HG03025 (cell line): Measurements from ENCODE around the gene NRCAM.
"Not testable (repeated sequence)": the region's sequence is repeated elsewhere in the genome, so short reads cannot be mapped to it uniquely, and the experiment has no call there.

Experiments used
- ATAC-seq: cut with Tn5 transposase; IDR thresholded peaks from one replicate; pipeline ENCODE4 v1.9.1; 2021; ENCODE audit warnings: mild to moderate bottlenecking, moderate library complexity; ENCODE audit not compliant: unreplicated experiment, low FRiP score

The NRCAM gene

DNA sequence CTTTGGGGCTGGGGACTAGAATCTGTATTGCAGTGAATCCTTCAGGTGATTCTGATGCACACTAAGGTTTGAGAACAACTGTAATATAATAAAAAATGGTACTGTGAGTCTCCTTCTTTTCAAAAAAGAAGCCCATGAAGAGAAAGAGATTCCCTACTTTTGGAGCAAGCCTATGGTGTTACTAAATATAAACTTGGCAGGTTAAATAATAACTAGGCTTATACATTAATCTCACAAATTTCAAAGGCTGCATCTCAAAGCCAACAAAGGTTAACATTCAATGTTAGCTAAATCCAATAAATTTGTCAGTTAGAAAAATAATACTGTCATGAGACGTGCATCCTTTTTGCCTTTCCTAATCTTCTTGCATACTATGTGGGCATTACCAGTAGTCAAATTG, 166.4 kb downstream of the NRCAM start:
- no peak for ATAC-seq

DNA sequence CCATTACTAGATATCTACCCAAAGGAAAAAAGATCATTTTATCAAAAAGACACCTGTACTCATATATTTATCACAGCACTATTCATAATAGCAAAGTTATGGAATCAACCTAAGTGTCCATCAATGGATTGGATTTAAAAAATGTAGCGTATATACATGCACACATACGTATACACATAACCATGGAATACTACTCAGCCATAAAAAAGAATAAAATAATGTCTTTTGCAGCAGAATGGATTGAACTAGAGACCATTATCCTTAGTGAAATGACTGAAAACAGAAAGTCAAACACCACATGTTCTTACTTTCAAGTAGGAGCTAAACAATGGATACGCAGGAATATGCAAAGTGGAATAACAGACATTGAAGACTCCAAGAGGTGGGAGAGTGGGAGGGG, 168.4 kb downstream of the NRCAM start:
- no peak for ATAC-seq

GRCh38 chr7:108286290-108286904, 169.8 kb downstream of the NRCAM start:
- no peak for ATAC-seq

DNA sequence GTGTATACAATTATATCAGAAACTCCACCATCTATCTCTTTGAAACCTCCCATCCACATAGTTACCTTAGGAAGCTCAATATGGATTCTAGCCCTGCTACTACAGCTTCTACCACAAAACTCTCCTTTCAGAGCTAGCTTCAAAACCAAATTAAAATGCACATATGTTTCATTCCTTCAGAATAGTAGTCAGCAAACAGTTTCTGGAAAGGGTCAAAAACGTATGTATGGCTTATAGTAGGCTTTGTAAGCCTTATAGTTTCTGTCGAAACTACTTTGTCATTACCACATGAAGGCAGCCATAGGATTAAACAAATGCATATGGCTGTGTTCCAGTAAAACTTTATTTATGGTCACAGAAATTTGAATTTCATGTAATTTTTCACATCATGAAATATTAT, 170.5 kb downstream of the NRCAM start:
- ATAC-seq: no peak

- no peak for ATAC-seq
These were observed 171.2 kb downstream of the NRCAM start for GRCh38 chr7:108285003-108285368.

- no peak for ATAC-seq
These were observed 171.8 kb downstream of the NRCAM start for GRCh38 chr7:108284349-108285002.

DNA sequence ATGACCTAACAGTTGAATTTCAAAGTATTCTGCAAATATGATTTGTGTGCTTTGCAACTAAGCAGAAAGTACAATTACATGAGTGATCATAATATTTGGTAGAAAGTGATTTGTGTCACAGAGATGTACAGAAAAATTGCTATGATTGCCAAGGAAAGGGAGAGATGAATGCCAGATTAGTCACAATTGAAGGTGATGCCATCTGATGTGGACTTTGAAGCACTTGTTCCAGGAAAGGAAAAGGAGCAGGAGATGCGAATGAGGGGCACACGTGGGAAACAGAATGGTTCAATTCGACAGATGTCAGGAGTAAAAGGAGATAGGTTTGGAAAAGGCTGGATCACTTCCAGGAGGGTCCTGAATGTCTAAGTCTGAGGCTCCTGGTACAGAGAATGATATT, 173.0 kb downstream of the NRCAM start:
- no peak for ATAC-seq

- ATAC-seq: no peak
These were observed 173.7 kb downstream of the NRCAM start for GRCh38 chr7:108282427-108282996.

GRCh38 chr7:108280136-108280535, 176.1 kb downstream of the NRCAM start:
- ATAC-seq: no peak

GRCh38 chr7:108278776-108279175, 177.5 kb downstream of the NRCAM start:
- no peak for ATAC-seq

DNA sequence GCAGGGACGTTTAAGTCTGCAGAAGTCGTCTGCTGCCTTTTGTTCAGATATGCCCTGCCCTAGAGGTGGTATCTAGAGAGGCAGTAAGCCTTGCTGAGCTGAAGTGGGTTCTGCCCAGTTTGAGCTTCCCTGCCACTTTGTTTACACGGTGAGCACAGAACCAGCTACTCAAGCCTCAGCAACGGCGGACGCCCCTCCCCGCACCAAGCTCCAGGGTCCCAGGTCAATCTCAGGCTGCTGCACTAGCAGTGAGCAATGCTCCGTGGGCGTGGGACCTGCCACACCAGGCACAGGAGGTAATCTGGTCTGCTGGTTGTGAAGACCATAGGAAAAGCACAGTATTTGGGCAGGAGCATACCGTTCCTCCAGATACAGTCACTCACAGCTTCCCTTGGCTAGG, 178.0 kb downstream of the NRCAM start:
- no peak for ATAC-seq

DNA sequence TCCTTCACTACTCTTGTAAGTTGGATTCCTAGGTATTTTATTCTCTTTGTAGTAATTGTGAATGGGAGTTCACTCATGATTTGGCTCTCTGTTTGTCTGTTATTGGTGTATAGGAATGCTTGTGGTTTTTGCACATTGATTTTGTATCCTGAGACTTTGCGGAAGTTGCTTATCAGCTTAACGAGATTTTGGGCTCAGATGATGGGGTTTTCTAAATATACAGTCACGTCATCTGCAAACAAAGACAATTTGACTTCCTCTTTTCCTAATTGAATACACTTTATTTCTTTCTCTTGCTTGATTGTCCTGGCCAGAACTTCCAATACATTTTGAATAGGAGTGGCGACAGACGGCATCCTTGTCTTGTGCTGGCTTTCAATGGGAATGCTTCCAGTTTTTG, 181.8 kb downstream of the NRCAM start:
- ATAC-seq: not testable (repeated sequence)

DNA sequence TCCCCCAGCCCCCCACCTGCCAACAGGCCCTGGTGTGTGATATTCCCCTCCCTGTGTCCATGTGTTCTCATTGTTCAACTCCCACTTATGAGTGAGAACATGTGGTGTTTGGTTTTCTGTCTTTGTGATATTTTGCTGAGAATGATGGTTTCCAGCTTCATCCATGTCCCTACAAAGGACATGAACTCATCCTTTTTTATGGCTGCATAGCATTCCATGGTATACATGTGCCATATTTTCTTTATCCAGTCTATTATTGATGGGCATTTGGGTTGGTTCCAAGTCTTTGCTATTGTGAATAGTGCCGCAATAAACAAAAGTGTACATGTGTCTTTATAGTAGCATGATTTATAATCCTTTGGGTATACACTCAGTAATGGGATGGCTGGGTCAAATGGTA, 183.3 kb downstream of the NRCAM start:
- ATAC-seq: not testable (repeated sequence)

DNA sequence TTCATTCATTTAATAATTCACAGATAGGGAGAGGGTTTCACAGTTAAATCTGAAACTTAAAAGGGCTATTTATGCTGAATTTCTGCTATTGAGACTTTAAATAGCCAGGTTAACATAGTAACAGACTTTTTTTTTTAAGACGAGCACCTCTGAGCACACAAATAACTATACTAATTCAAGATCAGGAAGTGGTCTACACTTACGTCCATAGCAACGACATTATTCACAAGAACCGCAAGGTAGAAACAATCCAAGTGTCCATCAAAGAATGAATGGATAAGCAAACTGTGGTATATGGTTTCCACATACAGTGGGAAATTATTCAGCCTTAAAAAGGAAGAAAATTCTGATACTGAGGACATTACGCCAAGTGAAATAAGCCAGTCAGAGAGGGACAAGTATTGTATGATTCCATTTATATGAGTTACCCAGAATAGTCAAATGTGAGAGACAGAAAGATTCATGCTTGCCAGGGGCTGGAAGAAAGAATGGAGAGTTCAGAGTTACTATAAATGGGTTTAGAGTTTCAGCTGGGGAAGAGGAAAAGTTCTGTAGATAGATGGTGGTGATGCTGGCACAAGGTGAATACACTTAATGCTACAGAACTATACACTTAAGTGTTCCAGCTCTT, 185.7 kb downstream of the NRCAM start:
- ATAC-seq: peak; percentile 53

GRCh38 chr7:108268200-108268820, 187.9 kb downstream of the NRCAM start:
- ATAC-seq: no peak

GRCh38 chr7:108267615-108268014, 188.6 kb downstream of the NRCAM start:
- ATAC-seq: no peak

GRCh38 chr7:108266491-108266890, 189.7 kb downstream of the NRCAM start:
- no peak for ATAC-seq

- ATAC-seq: no peak
These were observed 190.2 kb downstream of the NRCAM start for GRCh38 chr7:108266035-108266434.

DNA sequence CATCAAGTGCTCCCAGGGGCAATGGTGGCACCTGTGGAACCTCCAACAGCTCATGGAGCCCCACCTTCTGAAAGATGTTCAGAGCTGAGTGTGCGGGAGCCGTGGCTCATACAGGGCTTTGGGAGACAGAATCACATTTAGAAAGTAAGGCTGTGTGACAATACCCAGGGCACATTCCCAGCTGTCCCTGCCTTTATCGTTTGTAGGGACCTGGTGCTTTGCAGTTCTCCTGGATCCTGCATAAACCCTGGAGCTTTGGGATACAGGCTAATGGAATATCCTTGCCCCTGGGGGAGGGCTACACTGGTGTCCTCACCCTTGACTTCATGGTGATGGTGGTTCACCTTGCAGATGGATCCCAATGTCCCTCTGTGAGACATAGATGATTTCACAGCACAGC, 191.2 kb downstream of the NRCAM start:
- ATAC-seq: no peak

- no peak for ATAC-seq
These were observed 192.8 kb downstream of the NRCAM start for GRCh38 chr7:108263425-108263824.

DNA sequence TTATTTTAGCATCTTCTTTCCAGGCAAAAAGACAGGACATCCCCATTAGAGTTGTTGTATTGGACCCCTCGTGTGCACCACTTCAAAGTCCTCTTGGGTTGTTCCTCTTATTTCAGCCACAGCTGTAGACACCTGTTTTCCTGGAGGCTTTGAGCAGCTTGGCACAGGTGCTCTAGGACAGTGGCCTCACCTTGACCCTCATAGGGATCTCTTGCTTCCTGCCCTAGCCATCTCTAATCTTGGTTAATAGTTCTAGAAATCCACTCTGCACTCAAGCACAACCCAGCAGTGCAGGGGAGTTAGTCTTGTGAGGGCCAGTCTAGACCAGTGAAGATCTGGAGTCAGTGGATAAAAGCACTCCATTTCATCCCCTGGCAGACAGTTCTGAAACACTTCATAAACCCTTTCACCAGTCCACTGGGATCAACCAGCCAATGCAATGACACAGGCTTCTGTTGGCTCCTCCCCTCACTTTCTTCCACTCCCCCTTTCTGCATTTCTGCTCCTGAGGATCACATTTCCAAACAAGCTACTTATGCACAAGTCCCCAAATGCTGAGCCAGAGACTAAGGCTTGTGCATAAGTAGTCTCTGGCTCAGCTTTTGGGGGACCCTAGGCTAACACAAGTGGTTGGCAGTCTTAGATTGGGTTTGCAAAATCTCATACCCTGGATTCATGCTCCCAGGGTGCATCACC, 194.5 kb downstream of the NRCAM start:
- no peak for ATAC-seq
